Ovary (tissue), 3 donors: ENCODE measurements around the gene LYPLA2.

Source experiments
- EP300 ChIP-seq: sonication (generic); formaldehyde crosslinking; IDR thresholded peaks from one replicate; pipeline ENCODE4 v1.6.1; 2017; ENCODE audit warnings: antibody characterized with exemption
- POLR2A ChIP-seq: fragments of 450-650 bp; IDR thresholded peaks from one replicate; pipeline ENCODE4 v1.6.1; 2017; ENCODE audit warnings: antibody characterized with exemption, mild to moderate bottlenecking, moderate library complexity
- TF ChIP-seq, protein P1 (sequence below), 3 donors: fragments of 450-650 bp in 2 of 3; fragments of 200-600 bp in 1 of 3; IDR thresholded peaks; one replicate each; pipeline versions ENCODE4 v1.5.1 to v1.8.0; 2016 to 2022; ENCODE audit warnings: antibody characterized with exemption in 3 of 3, mild to moderate bottlenecking in 1 of 3
- donor health status: DM: no; HTN: no; CAD: no.

DNA sequence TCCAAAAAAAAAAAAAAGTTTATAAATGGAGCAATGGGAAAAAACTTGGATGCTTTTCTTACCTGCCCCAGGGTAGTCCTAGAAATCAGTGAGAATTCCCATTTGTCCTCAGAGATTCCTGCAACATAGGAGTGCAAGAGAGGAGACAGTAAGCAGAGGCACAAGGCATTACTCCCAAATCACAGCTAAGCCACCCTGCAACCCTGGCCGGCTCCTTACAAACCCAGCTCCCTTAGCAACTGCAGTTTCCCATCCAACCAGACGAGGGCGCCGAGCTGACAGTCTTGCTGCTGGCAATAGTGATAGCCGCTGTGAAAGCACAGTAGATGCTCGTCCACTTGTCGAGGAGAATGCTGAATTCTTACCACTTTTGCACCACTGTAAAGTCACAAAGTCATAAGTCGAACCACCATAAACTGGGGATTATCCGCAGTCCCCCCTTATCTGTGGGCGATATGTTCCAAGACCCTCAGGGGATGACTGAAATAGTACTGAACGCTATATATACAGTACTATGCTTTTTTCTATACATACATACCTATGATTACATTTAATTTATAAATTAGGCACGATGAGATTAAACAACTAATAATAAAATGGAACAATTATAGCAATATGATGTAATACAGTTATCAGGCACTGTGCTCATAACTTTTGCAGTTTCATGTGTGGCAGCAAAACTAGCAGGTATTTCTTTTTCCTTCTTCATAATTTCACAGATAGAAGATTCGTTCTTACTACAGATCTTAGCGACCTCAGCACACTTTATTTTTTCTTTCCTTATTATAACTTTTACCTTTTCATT lies 18.7 kb upstream of the LYPLA2 start:
- no peak for TF ChIP-seq EP300
- TF ChIP-seq, protein P1, sequence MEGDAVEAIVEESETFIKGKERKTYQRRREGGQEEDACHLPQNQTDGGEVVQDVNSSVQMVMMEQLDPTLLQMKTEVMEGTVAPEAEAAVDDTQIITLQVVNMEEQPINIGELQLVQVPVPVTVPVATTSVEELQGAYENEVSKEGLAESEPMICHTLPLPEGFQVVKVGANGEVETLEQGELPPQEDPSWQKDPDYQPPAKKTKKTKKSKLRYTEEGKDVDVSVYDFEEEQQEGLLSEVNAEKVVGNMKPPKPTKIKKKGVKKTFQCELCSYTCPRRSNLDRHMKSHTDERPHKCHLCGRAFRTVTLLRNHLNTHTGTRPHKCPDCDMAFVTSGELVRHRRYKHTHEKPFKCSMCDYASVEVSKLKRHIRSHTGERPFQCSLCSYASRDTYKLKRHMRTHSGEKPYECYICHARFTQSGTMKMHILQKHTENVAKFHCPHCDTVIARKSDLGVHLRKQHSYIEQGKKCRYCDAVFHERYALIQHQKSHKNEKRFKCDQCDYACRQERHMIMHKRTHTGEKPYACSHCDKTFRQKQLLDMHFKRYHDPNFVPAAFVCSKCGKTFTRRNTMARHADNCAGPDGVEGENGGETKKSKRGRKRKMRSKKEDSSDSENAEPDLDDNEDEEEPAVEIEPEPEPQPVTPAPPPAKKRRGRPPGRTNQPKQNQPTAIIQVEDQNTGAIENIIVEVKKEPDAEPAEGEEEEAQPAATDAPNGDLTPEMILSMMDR (IDR thresholded peaks at IDR 0.05) = peak; percentile 72 to 74 (median 72)
- TF ChIP-seq POLR2A = no peak
